Panc1 (cell line): ENCODE results near the gene CSNK1E. TPM values are rescaled to one million over a fixed set of nuclear protein-coding genes. Genes with fewer than 3 reads are reported as not detected.
A peak's percentile ranks its signal among the peaks of the same experiment; 100 is the strongest.
"Not testable (repeated sequence)": the region's sequence is repeated elsewhere in the genome, so short reads cannot be mapped to it uniquely, and the experiment has no call there.

ENCODE experiments used
- ATAC-seq: fragments of 200-7000 bp; cut with Tn5 transposase; 2 replicates; pipeline ENCODE4 v1.9.1; 2020; ENCODE audit warnings: mild to moderate bottlenecking, moderate library complexity
- BruUV-seq: library from RNA; stranded (reverse); fragments of 400-500 nt; replicated peaks from 2 replicates; lab custom pipeline; 2021; lab: Mats Ljungman, UMichigan
- CTCF ChIA-PET: fragments of 300-600 bp; sonication (Branson Sonifier 250); formaldehyde crosslinking; loops from one replicate; lab custom pipeline; 2022; ENCODE audit warnings: antibody characterized with exemption; lab: Charles Lee
- POLR2A ChIA-PET: fragments of 300-600 bp; sonication (Branson Sonifier 250); formaldehyde crosslinking; loops from one replicate; lab custom pipeline; 2022; ENCODE audit warnings: antibody characterized with exemption; lab: Charles Lee
- DNase-seq: peaks from one replicate; pipeline ENCODE4 v3.0.0-alpha.2; 2010; ENCODE audit warnings: low read depth, low spot score
- H3K27ac ChIP-seq: 2 replicates; pipeline ENCODE4 v1.5.1; 2011; ENCODE audit warnings: mild to moderate bottlenecking, low read length, inconsistent platforms
- H3K27me3 ChIP-seq: fragments of 200-500 bp; sonication (Bioruptor generic); 2 replicates; pipeline ENCODE4 v1.6.0; 2014; ENCODE audit warnings: low read length, inconsistent platforms; ENCODE audit not compliant: control insufficient read depth, insufficient read depth
- H3K36me3 ChIP-seq: fragments of 200-500 bp; sonication (Bioruptor generic); 2 replicates; pipeline ENCODE4 v1.5.1; 2014; ENCODE audit warnings: inconsistent platforms, mild to moderate bottlenecking, low read length, moderate library complexity; ENCODE audit not compliant: control insufficient read depth, insufficient read depth
- H3K4me1 ChIP-seq: 2 replicates; pipeline ENCODE4 v1.5.1; 2011; ENCODE audit warnings: inconsistent platforms, mild to moderate bottlenecking, low read length, moderate library complexity; ENCODE audit not compliant: control insufficient read depth, insufficient read depth
- H3K4me3 ChIP-seq, 2 experiments: 2 replicates each; pipeline ENCODE4 v1.5.1; 2011 to 2012; ENCODE audit warnings: low read depth in 2 of 2, low read length in 2 of 2, mild to moderate bottlenecking in 2 of 2, inconsistent platforms in 1 of 2, moderate library complexity in 1 of 2
- H3K9me3 ChIP-seq: fragments of 200-500 bp; sonication (Bioruptor generic); 2 replicates; pipeline ENCODE4 v1.5.1; 2014; ENCODE audit warnings: low read depth, mild to moderate bottlenecking, inconsistent platforms, low read length, moderate library complexity; ENCODE audit not compliant: control insufficient read depth, insufficient read depth
- POLR2AphosphoS5 ChIP-seq: IDR thresholded peaks from 2 replicates; pipeline ENCODE4 v1.6.1; 2012; ENCODE audit warnings: mild to moderate bottlenecking, low read depth, low read length, moderate library complexity
- SIN3A ChIP-seq: IDR thresholded peaks from 2 replicates; pipeline ENCODE4 v1.6.1; 2012; ENCODE audit warnings: low read depth, mild to moderate bottlenecking, low read length, moderate library complexity, borderline replicate concordance; ENCODE audit not compliant: insufficient read depth
- TCF7L2 ChIP-seq: IDR thresholded peaks from 2 replicates; pipeline ENCODE4 v1.6.1; 2011; ENCODE audit warnings: mild to moderate bottlenecking, low read depth, low read length, inconsistent platforms
- in situ Hi-C: cut with HindIII; loops from 2 replicates; pipeline ENCODE4 v1.10.0; 2016; ENCODE audit warnings: low sequenced_read_pairs, low pct_unique_long_range_greater_than_20kb
- intact Hi-C: fragments of 100-400 bp; cut with micrococcal nuclease; formaldehyde crosslinking; loops from one replicate; pipeline ENCODE4 v1.10.0; 2022; ENCODE audit not compliant: unreplicated experiment
- total RNA-seq: library from RNA; stranded (reverse); gene quantifications from one replicate; pipeline ENCODE4 v1.2.1, GENCODE V29; 2021; ENCODE audit not compliant: unreplicated experiment
- TF ChIP-seq, protein P1 (sequence below), 2 experiments: IDR thresholded peaks; 2 replicates each; pipeline ENCODE4 v1.6.1; 2011 to 2012; ENCODE audit warnings: low read depth in 2 of 2, control low read depth in 1 of 2, low read length in 1 of 2, mild to moderate bottlenecking in 1 of 2, moderate library complexity in 1 of 2; ENCODE audit not compliant: insufficient read depth in 1 of 2
- TF ChIP-seq, protein P2 (sequence below): fragments of 450-650 bp; IDR thresholded peaks from 2 replicates; pipeline ENCODE4 v1.5.1; 2017; ENCODE audit warnings: mild to moderate bottlenecking

The CSNK1E gene
- total RNA-seq, 1 experiment from 2014 or later, result 115 TPM

- intact Hi-C loops, H3K36me3 ChIP-seq, H3K9me3 ChIP-seq, H3K27ac ChIP-seq, BruUV-seq, ATAC-seq, in situ Hi-C loops, CTCF ChIA-PET, H3K27me3 ChIP-seq, H3K4me3 ChIP-seq, DNase-seq, POLR2A ChIA-PET, H3K4me1 ChIP-seq: not testable (repeated sequence)
Measured at GRCh38 chr22:38357971-38358370, 40.7 kb upstream of the CSNK1E start.

DNA sequence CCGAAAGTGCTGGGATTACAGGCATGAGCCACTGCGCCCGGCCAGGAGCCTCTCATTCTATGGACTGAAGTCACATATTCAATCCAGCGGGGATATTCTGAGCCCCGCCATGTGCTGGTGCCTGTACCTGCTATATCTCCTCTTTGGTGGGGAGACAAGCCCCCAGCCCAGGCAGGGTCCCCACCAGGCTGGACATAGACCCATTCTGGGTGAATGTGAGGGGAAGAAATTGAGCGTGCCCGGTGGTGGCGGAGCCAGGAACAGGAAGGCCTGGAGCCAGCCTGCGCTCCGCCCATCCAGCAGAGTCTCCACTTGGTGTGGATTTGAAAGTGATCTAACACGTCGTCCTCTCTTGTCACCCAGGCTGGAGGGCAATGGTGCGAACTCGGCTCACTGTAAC lies 38.0 kb upstream of the CSNK1E start:
- intact Hi-C loops, result no loop called here
- no peaks in the 10 kb centered on the region for H3K9me3 ChIP-seq
- CTCF ChIA-PET, result interaction anchor here (0.7 kb wide), 1 partner anchor 51 kb away, joined by 3 read pairs; no protein-coding TSS in a partner anchor
- ATAC-seq (no peak), DNase-seq (no peak)
- POLR2A ChIA-PET, result interaction anchor here (0.6 kb wide), 1 partner anchor 30 kb away, joined by 4 read pairs; no protein-coding TSS in a partner anchor
- BruUV-seq, result no TSS peak
- H3K4me3 ChIP-seq, result no peak overlapping the region
- no peak for TF ChIP-seq TCF7L2
- TF ChIP-seq, protein P1, sequence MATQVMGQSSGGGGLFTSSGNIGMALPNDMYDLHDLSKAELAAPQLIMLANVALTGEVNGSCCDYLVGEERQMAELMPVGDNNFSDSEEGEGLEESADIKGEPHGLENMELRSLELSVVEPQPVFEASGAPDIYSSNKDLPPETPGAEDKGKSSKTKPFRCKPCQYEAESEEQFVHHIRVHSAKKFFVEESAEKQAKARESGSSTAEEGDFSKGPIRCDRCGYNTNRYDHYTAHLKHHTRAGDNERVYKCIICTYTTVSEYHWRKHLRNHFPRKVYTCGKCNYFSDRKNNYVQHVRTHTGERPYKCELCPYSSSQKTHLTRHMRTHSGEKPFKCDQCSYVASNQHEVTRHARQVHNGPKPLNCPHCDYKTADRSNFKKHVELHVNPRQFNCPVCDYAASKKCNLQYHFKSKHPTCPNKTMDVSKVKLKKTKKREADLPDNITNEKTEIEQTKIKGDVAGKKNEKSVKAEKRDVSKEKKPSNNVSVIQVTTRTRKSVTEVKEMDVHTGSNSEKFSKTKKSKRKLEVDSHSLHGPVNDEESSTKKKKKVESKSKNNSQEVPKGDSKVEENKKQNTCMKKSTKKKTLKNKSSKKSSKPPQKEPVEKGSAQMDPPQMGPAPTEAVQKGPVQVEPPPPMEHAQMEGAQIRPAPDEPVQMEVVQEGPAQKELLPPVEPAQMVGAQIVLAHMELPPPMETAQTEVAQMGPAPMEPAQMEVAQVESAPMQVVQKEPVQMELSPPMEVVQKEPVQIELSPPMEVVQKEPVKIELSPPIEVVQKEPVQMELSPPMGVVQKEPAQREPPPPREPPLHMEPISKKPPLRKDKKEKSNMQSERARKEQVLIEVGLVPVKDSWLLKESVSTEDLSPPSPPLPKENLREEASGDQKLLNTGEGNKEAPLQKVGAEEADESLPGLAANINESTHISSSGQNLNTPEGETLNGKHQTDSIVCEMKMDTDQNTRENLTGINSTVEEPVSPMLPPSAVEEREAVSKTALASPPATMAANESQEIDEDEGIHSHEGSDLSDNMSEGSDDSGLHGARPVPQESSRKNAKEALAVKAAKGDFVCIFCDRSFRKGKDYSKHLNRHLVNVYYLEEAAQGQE (IDR thresholded peaks at IDR 0.05; ENCODE audit: insufficient read depth in 1 of 2, low read depth in 2 of 2, low read length in 1 of 2), result no peak
- TF ChIP-seq, protein P2, sequence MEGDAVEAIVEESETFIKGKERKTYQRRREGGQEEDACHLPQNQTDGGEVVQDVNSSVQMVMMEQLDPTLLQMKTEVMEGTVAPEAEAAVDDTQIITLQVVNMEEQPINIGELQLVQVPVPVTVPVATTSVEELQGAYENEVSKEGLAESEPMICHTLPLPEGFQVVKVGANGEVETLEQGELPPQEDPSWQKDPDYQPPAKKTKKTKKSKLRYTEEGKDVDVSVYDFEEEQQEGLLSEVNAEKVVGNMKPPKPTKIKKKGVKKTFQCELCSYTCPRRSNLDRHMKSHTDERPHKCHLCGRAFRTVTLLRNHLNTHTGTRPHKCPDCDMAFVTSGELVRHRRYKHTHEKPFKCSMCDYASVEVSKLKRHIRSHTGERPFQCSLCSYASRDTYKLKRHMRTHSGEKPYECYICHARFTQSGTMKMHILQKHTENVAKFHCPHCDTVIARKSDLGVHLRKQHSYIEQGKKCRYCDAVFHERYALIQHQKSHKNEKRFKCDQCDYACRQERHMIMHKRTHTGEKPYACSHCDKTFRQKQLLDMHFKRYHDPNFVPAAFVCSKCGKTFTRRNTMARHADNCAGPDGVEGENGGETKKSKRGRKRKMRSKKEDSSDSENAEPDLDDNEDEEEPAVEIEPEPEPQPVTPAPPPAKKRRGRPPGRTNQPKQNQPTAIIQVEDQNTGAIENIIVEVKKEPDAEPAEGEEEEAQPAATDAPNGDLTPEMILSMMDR, result no peak
- TF ChIP-seq POLR2AphosphoS5, result no peak
- TF ChIP-seq SIN3A, result no peak
- no peaks in the 10 kb centered on the region for H3K36me3 ChIP-seq
- no peaks in the 10 kb centered on the region for H3K4me1 ChIP-seq
- in situ Hi-C loops, result no loop called here
- no peaks in the 10 kb centered on the region for H3K27me3 ChIP-seq
- H3K27ac ChIP-seq, result no peak overlapping the region

DNA sequence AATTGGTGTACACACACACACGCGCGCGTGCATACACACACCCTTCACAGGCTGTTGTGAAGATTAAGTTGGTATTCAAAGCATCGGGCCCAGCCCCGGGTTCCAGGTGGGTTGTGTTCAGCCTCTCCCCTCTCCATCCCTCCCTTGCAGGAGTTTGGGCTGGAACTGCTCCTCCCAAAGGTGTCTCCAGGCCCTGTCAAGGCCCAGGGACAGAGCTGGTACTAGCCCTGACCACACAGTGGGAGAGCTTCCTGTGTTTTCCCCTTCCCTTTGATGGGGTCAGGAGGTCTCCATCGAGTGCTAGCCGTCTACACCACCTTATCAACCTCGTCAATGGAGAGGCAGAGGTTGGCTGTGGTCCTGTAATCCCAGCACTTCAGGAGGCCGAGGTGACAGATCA lies 36.5 kb upstream of the CSNK1E start:
- POLR2A ChIA-PET, result no interaction called here
- H3K27ac ChIP-seq, result no peak overlapping the region
- intact Hi-C loops (no loop called here), in situ Hi-C loops (no loop called here)
- no peaks in the 10 kb centered on the region for H3K27me3 ChIP-seq
- DNase-seq (no peak), ATAC-seq (peak; percentile 5; the same call in 1 of the 2 replicates)
- H3K4me3 ChIP-seq, result no peak overlapping the region
- no peaks in the 10 kb centered on the region for H3K9me3 ChIP-seq
- H3K36me3 ChIP-seq, result no peaks in the 10 kb centered on the region
- H3K4me1 ChIP-seq, result no peaks in the 10 kb centered on the region
- no peak for TF ChIP-seq TCF7L2
- TF ChIP-seq, protein P1 (IDR thresholded peaks at IDR 0.05; ENCODE audit: insufficient read depth in 1 of 2, low read depth in 2 of 2, low read length in 1 of 2), result no peak
- no peak for TF ChIP-seq SIN3A
- TF ChIP-seq, protein P2, result no peak
- no peak for TF ChIP-seq POLR2AphosphoS5
- no TSS peak for BruUV-seq
- CTCF ChIA-PET, result no interaction called here
